HuH-7 (cell line): ENCODE data around the gene KCNJ6.

ENCODE experiments used
- DNase-seq: peaks from one replicate; pipeline ENCODE4 v3.0.0; 2011; ENCODE audit warnings: low spot score

The KCNJ6 gene

DNA sequence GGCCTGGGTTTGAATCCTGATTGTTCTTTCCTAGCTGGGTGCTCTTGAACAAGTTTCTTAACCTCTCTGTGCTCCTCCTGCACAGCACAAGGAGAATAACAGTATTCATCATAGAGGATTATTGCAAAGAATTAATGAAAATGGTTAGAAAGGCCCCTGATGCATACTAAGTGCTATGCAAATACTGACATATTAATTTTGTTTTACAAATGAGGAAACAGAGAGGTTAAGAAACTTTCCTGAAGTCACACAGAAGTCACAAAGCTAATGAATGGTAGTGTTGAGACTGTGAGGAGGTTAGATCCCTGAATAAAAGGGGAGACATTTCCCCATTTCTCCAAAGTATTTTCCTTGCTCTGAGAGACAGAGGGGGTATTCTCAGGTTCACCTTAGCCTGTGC lies 99.0 kb downstream of the KCNJ6 start:
- DNase-seq, result no peak

DNA sequence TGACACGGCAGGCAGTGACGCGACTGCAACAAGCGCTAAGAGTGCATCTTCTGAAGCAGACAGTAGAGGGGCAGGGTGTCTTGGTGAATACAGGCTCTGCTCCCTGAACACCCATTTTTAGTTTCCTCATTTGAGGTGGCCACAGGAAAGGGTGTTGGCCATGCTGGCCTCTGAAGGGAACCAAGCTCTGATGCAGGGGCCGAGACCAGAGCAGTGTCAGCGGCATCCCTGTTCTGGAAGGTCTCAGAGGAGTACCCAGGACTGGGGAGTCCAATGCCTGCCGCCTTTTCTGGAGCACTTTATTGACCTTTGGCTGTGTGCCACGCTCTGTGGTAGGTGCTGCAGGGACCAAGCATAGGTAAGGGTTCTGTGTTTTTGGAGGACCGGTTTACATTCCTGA lies 100.4 kb downstream of the KCNJ6 start:
- no peak for DNase-seq

DNA sequence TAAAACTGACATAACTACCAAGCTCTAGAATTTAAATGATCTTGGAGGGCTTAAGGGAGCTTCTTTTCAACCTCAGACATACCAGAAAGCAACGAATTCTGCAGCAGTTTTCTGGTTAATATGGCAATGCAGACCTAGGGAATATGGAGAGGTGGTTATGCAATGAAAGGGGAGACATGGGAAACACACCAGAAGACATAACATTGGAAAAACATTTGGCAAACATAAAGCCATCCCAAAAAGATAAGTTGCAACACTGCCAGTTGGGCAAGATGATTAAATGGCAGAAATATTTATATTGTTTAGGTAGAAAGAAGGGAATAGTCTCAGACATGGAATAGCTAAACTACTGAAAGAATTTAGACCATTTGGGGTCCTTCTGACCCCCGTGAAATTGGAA lies 104.5 kb downstream of the KCNJ6 start:
- no peak for DNase-seq

DNA sequence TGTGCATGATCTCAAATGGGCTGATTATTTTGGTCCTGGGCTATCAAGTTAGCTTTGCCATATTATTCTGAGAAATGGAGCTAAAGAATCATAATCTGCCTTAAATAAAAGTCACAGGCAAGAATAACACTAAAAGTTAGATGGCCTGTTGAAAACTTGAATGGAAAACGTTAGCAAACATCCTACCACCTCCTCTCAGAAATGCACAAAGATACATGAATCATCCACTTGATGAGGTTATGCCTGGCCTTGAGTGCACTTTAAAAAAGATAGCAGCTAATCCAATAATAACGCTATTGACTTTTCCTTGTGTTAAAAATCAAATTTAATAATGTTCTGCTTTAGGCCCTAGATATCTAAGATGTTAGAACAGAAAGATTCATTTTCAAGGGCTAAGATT lies 108.0 kb downstream of the KCNJ6 start:
- no peak for DNase-seq

DNA sequence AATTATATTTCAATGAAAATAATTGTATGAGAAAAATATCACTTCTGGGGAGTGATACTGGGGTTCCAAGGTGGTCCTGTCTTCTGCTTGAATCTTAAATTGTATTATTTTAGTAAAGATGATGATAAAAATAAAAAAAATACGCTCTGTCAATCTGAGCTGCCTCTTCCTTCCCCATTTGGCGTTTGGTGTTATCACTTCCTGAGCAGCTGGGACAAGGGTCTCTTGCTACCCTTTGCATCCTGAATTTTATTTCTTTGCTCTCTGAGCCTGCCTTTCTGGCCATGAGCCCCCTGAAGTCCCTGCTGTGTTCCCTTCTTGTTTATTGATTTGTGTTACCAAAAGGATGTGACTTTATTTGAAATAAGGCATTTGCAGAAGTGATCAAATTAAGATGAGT lies 111.0 kb downstream of the KCNJ6 start:
- no peak for DNase-seq

DNA sequence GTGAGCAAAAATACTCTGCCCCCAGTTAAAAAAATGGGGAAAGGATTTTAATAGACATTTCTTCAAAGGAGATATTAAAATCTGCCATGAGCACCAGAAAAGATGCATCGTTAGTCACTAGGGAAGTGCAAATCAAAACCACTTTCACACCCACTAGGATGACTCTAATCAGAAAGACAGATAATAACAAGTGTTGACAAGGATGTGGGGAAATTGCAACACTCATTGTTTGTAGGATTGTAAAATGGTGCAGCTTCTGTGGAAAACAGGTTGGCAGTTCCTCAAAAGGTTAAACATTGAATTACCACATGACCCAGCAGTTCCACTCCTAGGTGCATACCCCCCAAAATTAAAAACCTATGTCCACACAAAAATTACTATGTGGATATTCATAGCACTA lies 112.3 kb downstream of the KCNJ6 start:
- no peak for DNase-seq

DNA sequence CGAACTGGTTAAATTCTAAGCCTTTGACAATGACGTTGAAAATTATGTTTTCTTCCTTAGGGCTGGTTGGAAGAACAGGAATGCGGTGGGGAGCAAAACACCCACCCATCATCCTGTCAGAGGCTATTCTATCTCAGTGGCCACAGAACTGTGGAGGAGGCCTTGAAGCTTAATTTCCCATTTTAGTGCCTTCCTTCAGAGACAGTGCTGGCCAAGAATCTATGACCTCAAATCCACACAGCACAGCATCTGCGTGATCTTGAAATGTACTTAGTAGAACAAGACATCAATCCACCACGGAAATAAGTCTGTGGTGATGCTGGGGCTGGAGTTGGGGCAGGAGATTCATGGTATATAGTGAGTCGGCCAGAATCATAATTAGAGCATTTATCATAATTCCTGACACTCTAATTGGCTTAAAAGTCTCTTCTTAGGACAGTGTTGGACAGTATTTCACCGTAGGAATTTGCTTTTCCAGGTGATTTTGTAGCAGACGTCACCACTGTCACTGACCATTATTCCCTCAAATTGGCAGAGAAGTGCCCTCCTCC lies 113.1 kb downstream of the KCNJ6 start:
- DNase-seq, result no peak

DNA sequence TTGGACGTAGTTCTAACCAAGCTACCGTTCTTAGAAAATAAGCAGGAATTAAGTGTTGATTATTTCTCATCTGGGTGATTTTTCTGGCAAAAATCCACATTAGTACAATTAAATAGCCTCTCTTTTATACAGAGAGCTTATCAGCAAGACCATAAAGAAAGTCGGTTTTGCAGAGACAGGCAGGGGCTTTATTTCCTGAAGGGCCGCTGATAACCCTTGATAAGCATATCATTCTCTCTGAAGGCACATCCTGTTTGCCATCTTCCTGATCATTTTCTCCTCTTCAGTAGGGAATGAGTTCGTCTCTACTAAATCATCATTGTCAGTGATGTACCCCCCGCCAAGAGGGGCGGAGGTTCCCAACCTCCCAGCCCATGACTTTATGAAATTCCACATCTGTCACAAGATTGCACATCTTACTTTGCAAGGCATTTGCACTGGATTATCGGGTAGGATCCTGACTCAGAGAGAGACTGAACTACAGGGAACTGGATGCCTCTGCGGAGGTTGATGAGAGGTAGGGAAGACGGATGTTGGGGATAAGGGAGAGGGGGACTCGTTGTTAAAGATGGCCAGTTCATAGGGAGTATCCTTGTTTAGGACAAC lies 115.7 kb downstream of the KCNJ6 start:
- DNase-seq, result no peak

DNA sequence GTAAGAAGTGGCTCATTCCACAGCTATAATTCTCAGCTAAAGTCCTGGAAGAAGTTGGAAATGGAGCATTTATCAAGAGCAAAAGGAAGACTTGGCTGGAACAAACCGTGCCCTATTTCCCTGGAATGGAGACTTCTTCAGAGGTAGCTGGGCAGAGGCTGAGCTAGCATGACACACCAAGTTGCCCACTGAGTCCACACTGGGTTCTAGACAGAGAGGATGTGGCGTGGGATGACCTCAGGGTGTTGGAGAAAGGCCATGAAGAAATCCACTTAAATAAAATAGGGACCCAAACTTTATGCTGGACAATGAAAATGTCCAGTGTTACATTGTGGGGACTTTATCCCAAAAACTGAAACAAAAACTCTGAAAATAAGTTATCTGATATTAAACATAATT lies 116.2 kb downstream of the KCNJ6 start:
- no peak for DNase-seq

DNA sequence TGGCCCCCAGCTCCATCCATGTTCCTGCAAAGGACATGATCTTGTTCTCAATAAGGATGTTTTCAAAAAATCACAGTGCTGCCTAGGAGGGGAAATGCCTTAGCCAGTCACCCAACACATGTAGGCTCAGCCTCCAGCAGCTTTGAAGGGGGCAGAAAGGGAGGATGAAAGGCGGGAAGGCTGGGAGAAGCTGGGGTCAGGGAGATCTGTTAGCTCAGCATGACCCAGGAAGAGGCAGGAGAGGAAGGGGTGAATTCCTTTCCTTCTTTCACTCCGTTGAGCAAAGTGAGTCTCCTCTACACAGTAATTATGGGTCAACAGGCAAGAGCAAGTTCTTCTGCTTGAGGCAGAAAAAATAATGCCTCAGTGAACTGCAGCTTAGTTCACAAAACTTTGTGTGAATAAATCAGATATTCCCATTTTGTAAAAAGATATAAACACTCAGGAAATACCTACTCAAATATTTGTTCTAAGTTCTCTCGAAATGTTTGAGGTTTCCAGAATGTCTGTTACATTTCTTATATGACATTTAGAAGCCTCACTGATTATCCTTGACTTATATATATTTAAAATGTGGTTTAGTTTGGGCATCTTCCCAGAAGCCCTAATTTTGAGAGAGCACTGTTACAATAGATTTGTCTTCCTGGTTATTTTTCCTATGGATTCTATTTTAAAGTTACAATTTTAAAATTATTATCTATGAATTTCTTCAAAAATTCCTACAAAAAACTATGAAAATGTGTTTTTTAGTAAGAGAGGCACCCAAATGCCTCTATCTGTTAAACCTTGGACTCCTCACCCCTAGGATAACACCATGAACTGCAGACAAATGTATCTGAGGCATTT lies 116.8 kb downstream of the KCNJ6 start:
- no peak for DNase-seq

DNA sequence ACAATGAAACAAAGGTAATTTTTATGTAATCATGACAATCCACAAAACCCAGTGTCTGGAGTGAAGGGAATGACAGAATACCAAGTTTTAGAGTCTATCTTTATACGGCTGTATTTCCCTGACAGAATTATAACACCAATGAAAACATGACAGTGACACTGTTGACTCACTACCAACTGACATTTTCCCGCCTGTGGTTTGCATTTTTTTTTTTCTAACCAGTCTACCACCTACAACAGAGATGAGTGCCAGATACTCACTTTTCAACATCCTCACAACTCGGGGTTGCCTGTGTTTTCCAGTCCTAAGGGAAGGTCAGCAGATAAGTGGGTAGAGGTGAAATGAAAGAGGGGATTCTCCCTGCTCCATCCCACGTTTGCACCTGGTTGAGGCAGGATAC lies 118.9 kb downstream of the KCNJ6 start:
- DNase-seq, result no peak

DNA sequence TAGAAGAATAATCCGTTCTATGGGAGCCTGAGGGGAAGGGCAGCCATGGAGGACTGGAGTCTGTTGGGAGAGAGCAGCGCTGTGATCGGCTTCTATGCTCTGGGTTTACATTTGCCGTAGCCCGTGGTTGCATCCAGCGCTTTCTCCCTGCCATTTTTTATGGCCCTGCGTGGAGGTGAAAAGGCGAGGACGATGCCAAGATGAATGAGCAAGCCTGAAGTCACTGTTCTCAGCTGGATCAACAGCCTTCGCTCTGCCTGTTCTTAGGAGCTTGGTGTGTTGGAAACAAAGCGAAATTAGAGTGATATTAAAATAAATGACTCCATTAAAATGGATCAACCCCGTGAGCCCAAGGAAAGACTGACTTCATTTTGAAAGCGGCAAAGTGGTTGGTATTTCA lies 120.2 kb downstream of the KCNJ6 start:
- DNase-seq, result no peak

DNA sequence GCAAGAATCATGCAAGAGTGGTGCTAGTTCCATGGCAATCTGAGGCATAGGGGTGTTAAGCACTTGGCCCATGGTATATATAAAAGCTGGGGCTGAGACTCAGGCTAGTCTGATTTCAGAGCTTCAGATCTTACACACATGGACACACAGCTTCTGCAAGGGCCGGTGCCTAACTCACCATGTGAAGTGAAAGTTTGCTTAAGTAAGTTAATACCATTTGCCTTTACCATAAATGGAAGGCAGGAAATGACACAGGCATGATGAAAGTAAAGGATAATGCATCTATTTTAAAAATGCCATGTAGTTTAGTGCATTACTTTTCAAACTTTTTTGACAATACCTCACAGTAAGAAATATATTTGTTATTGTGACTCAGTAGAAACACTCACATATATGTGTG lies 122.6 kb downstream of the KCNJ6 start:
- no peak for DNase-seq

DNA sequence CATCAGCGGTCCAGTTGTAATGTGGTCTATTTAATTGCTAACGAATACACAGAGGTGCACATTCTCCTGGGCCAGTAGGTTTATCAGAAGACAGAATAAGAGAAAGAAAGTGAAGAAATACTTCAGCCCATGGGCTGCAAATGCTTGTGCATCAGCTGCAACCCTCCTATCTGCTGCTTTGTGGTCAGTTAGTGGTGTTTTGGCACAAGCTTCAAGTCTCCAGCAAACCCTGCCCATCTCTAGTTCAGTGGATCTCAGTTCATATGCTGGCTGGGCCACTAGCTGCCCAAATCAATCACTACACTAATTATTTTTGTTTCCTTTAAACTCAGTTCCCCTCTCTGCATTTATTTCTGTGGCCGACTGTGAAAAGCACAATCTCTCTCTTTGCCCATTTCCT lies 124.2 kb downstream of the KCNJ6 start:
- no peak for DNase-seq

DNA sequence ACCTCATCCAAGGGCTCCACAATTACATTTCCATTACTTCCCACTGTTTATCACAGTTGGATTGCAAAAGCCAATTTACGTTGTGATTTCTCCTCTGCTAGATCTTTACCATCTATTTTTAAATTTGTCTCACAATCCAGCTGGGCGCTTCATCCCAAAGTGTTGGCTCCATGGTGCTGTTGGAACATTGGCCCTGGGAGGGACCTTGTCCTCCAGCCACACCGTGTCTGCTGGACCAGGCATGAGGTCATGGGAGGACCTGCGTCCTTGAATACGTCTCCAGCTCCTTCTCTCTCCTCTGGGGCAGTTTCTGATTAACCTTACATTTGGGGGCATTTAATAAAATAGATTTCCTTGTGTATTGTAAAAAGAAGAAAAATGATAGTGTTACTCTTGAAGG lies 125.4 kb downstream of the KCNJ6 start:
- DNase-seq, result no peak

DNA sequence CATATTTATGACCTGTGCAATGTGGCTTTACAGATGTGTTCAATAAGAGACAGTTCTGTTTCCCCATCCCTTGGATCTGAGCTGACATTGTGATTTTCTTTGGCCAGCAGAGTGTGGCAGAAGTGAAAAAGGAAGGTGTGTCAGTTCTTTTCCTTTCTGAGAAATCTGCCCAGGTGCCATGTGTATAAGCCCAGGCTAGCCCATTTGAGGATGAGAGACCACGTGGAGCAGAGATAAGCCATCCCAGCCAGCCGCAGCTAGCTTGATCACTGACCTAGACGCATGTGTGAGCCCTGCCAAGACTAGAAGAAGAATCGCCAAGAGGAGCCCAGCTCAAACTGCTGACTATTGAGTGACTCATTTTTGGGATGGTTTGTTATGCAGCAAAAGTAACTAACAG lies 127.8 kb downstream of the KCNJ6 start:
- DNase-seq, result no peak

DNA sequence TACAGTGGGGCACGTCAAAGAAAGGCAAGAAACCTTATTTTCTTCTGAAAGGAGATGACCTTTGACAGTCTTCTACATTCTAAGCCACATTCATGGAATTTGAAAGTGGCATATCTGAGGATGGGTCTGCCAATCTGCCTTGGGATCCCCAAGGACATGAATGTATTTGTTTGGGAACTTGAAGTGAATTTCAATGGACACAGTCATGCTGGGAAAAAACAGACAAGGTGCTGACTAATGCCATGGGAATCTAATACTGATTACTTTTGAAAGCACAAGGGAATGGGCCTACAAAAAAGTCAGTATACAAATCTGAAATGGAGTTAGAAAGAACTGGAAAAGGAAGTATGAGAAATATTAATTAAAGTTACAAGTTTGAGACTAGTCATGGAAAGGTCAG lies 128.8 kb downstream of the KCNJ6 start:
- DNase-seq, result no peak

DNA sequence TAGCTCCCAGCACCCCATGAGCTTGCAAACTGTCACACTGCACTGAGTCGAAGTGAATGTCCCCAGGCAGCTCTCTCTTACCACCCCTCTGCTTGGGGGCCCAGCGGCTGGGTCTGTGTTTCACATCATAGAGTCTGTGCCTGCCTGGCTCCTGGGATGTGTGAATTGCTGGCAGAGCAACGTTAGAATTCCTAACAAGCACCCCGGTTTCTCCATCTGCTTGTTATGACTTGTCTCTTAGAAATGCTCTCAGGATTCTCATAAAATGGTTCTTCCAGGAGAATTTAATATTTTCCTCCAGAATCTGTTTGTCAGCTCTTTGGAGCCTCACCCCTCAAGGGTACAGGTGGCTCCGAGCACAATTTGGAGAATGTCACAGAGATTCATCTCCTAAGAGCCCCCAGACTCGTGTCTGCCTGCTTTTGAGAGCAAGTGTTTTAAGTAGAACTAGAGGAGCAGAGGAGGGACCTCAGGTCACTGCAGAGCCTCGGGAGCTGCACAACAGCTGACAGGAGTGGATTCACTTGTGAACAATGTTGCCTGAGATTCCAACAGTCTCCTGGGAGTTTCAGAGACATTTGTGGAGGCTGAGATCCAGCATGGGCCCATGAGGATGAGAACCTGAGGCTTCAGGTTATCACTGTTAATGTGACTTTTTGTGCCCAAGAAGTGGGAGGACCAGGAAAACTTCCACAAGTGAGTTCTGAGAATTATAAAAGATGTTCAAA lies 131.5 kb downstream of the KCNJ6 start:
- no peak for DNase-seq

DNA sequence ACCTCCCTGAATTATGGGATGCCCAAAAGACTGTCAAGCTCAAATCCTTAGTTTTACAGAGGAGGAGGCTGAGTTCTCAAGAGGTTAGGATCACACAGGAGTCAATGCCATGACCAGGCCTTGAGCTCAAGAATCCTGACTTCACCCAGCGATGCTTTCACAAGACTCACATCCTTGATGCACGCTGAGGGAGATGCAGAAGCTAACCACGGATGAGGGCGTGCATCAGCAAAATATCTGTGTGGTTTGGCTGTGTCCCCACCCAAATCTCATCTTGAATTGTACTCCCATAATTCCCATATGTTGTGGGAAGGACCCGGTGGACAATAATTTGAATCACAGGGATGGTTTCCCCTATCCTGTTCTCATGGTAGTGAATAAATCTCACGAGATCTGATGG lies 133.2 kb downstream of the KCNJ6 start:
- no peak for DNase-seq

DNA sequence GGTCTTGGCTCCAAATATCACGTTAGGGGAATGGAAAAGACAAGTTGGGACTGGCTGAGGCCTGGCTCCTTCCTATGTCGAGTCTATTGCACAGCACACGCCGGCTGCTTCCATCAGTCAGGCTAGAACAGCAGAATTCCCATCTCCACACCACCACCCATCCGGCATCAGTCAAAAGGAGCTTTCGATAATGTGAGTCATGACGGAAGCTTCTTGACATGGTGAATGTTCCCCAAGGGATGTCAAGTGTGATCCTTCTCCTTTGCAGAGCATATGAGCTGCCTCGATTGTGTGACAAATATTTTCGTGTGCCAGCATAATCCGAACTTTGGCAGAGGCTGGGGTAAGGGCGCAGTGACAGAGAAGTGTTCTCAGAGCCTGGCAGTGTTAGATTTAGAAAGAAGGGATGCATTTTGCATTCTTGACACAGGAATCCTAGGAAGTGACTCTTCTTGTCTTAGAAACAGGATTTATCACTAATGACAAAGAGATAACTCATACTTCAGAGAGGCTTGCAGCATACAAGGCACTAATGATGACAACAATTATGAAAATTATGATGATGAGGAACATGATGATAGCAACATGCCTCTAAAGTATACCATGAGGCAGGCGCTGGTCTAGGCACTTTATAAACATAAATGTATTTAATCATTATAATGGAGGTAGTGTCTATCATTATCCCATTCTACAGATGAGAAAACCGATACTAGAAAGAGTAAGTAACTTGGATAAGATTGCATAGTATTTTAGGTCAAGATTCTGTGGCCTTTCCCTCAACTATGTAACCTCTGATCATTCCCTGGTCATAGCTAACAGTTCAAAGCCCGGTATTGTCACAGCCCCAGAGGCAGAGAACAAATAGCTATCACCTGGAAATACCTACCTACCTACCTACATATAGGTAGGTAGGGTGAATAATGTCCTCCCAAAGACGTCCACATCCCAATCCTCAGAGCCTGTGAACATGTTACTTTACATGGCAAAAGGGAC lies 135.0 kb downstream of the KCNJ6 start:
- no peak for DNase-seq

DNA sequence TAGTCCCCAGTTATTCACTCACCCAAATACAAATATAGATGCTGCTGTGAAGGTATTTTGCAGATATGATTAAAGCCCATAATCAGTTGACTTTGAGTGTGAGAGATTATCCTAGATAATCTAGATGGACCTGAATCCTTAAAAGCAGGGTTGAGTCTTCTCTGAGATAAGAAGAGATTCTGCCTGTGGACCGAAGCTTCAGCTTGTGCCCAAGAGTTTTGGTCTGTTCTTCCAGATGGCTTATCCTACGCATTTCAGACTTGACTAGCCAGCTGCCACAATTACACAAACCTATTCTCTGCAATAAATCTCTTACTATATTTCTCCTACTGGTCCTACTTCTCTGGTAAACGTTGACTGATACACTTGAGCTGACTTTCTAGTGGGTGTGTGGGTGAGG lies 145.1 kb downstream of the KCNJ6 start:
- no peak for DNase-seq

DNA sequence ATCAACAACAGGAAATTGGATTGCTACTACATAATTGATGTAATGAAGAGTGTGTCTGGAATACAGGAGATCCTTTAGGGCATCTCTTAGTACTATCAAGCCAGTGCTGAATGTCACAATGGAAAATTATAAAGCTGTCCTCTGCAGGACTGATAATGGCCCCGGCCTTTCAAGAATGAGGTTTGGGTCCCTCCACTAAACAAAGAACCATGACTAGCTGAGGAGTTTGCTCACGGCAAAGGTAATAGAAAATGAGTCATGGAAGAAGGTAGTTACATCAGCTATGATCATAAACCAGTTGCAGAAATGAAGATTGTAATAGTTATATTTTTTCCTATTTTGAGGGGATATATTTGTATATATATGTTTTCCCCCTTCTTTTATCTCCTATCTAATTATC lies 145.8 kb downstream of the KCNJ6 start:
- no peak for DNase-seq
